Duodenal mucosa (tissue), 2 donors: ENCODE data around the gene FLYWCH1.

ENCODE experiments used
- H3K27ac ChIP-seq: one replicate; pipeline ENCODE4 v1.7.0; 2013; ENCODE audit warnings: low read depth, low read length
- H3K27me3 ChIP-seq, 2 donors: one replicate each; pipeline ENCODE4 v1.7.0; 2013; ENCODE audit warnings: low read length in 2 of 2, control low read depth in 1 of 2; ENCODE audit not compliant: insufficient read depth in 2 of 2, control insufficient read depth in 1 of 2
- H3K36me3 ChIP-seq, 2 donors: one replicate each; pipeline ENCODE4 v1.7.0; 2013; ENCODE audit warnings: low read length in 2 of 2, control low read depth in 1 of 2; ENCODE audit not compliant: insufficient read depth in 2 of 2, control insufficient read depth in 1 of 2
- H3K4me1 ChIP-seq, 2 donors: one replicate each; pipeline ENCODE4 v1.7.0; 2013; ENCODE audit warnings: low read length in 2 of 2, control low read depth in 1 of 2; ENCODE audit not compliant: insufficient read depth in 2 of 2, control insufficient read depth in 1 of 2
- H3K4me3 ChIP-seq, 2 donors: one replicate each; pipeline ENCODE4 v1.7.0; 2013; ENCODE audit warnings: low read length in 2 of 2, low read depth in 1 of 2
- H3K9ac ChIP-seq, 2 donors: one replicate each; pipeline ENCODE4 v1.7.0; 2013; ENCODE audit warnings: low read length in 2 of 2, low read depth in 1 of 2
- H3K9me3 ChIP-seq, 2 donors: one replicate each; pipeline ENCODE4 v1.7.0; 2013; ENCODE audit warnings: low read length in 2 of 2, control low read depth in 1 of 2; ENCODE audit not compliant: control insufficient read depth in 1 of 2

The FLYWCH1 gene

GRCh38 chr16:2983706-2984136 is 72.0 kb downstream of the FLYWCH1 start:
- Histone ChIP-seq H3K36me3 (no peaks in the 10 kb centered on the region), H3K9me3 (no peaks in the 10 kb centered on the region), H3K27ac (no peak overlapping the region), H3K9ac (no peak overlapping the region), H3K4me1 (peaks cover 4 to 12% of the 10 kb centered on the region in 2 donors), H3K27me3 (no peaks in the 10 kb centered on the region), H3K4me3 (no peak overlapping the region)

- Histone ChIP-seq H3K4me3 (no peak overlapping the region), H3K4me1 (peaks cover 4 to 12% of the 10 kb centered on the region in 2 donors), H3K27me3 (no peaks in the 10 kb centered on the region), H3K9me3 (no peaks in the 10 kb centered on the region), H3K9ac (no peak overlapping the region), H3K27ac (no peak overlapping the region), H3K36me3 (no peaks in the 10 kb centered on the region)
These were observed 73.7 kb downstream of the FLYWCH1 start for GRCh38 chr16:2985462-2985861.

- Histone ChIP-seq H3K9me3 (no peaks in the 10 kb centered on the region), H3K4me3 (no peak overlapping the region), H3K4me1 (peaks cover 2 to 9% of the 10 kb centered on the region in 2 donors), H3K27ac (no peak overlapping the region), H3K36me3 (no peaks in the 10 kb centered on the region), H3K27me3 (no peaks in the 10 kb centered on the region), H3K9ac (no peak overlapping the region)
These were observed 74.2 kb downstream of the FLYWCH1 start for GRCh38 chr16:2985893-2986355.

- Histone ChIP-seq H3K4me1 (peaks cover 0 to 4% of the 10 kb centered on the region in 2 donors), H3K27me3 (no peaks in the 10 kb centered on the region), H3K9ac (no peak overlapping the region), H3K9me3 (no peaks in the 10 kb centered on the region), H3K4me3 (no peak overlapping the region), H3K36me3 (no peaks in the 10 kb centered on the region), H3K27ac (no peak overlapping the region)
These were observed 75.0 kb downstream of the FLYWCH1 start for GRCh38 chr16:2986623-2987188.

- no peak overlapping the region for H3K4me3 ChIP-seq
- peaks cover 0 to 4% of the 10 kb centered on the region in 2 donors for H3K4me1 ChIP-seq
- H3K9me3 ChIP-seq: no peaks in the 10 kb centered on the region
- no peaks in the 10 kb centered on the region for H3K36me3 ChIP-seq
- H3K27me3 ChIP-seq: no peaks in the 10 kb centered on the region
- no peak overlapping the region for H3K9ac ChIP-seq
- no peak overlapping the region for H3K27ac ChIP-seq
These were observed 75.6 kb downstream of the FLYWCH1 start for GRCh38 chr16:2987286-2987685.

GRCh38 chr16:2987833-2988232 is 76.1 kb downstream of the FLYWCH1 start:
- H3K27ac ChIP-seq: no peak overlapping the region
- no peak overlapping the region for H3K9ac ChIP-seq
- H3K4me3 ChIP-seq: no peak overlapping the region
- no peaks in the 10 kb centered on the region for H3K9me3 ChIP-seq
- peaks cover 0 to 4% of the 10 kb centered on the region in 2 donors for H3K4me1 ChIP-seq
- H3K27me3 ChIP-seq: no peaks in the 10 kb centered on the region
- H3K36me3 ChIP-seq: no peaks in the 10 kb centered on the region

GRCh38 chr16:2988590-2989099 is 76.9 kb downstream of the FLYWCH1 start:
- no peak overlapping the region for H3K4me3 ChIP-seq

GRCh38 chr16:2990891-2991290 is 79.2 kb downstream of the FLYWCH1 start:
- no peak overlapping the region for H3K9ac ChIP-seq
- H3K27ac ChIP-seq: no peak overlapping the region
- H3K9me3 ChIP-seq: no peaks in the 10 kb centered on the region
- no peak overlapping the region for H3K4me3 ChIP-seq
- no peaks in the 10 kb centered on the region for H3K4me1 ChIP-seq
- no peaks in the 10 kb centered on the region for H3K36me3 ChIP-seq
- H3K27me3 ChIP-seq: no peaks in the 10 kb centered on the region

More at GRCh38 chr16:2988590-2989099, 76.9 kb downstream of the FLYWCH1 start:
- peaks cover 0 to 4% of the 10 kb centered on the region in 2 donors for H3K4me1 ChIP-seq
- no peak overlapping the region for H3K9ac ChIP-seq
- H3K9me3 ChIP-seq: no peaks in the 10 kb centered on the region
- no peak overlapping the region for H3K27ac ChIP-seq
- H3K27me3 ChIP-seq: no peaks in the 10 kb centered on the region
- no peaks in the 10 kb centered on the region for H3K36me3 ChIP-seq

- Histone ChIP-seq H3K27me3 (no peaks in the 10 kb centered on the region), H3K9ac (no peak overlapping the region), H3K4me3 (no peak overlapping the region), H3K36me3 (no peaks in the 10 kb centered on the region), H3K27ac (no peak overlapping the region), H3K9me3 (no peaks in the 10 kb centered on the region), H3K4me1 (no peaks in the 10 kb centered on the region)
These were observed 80.0 kb downstream of the FLYWCH1 start for GRCh38 chr16:2991566-2992261.

GRCh38 chr16:2992383-2993081 is 80.8 kb downstream of the FLYWCH1 start:
- Histone ChIP-seq H3K4me1 (no peaks in the 10 kb centered on the region), H3K27ac (no peak overlapping the region), H3K9me3 (no peaks in the 10 kb centered on the region), H3K4me3 (no peak overlapping the region), H3K36me3 (no peaks in the 10 kb centered on the region), H3K27me3 (no peaks in the 10 kb centered on the region), H3K9ac (no peak overlapping the region)
